22Rv1 (cell line): ENCODE measurements around the gene JAG2.

ENCODE experiments used
- H3K27ac ChIP-seq: fragments of 450-650 bp; 2 replicates; pipeline ENCODE4 v1.5.1; 2017
- CTCF ChIP-seq: fragments of 450-650 bp; IDR thresholded peaks from 2 replicates; pipeline ENCODE4 v1.5.1; 2017; ENCODE audit warnings: mild to moderate bottlenecking
- ZFX ChIP-seq: fragments of 450-650 bp; IDR thresholded peaks from 2 replicates; pipeline ENCODE4 v1.6.1; 2017; ENCODE audit warnings: antibody characterized with exemption, borderline replicate concordance

Gene JAG2

GRCh38 chr14:105203701-105204100 is 35.1 kb upstream of the JAG2 start:
- TF ChIP-seq CTCF: no peak
- no peak for TF ChIP-seq ZFX
- H3K27ac ChIP-seq: peak overlapping the region; percentile 48

- no peak overlapping the region for H3K27ac ChIP-seq
- TF ChIP-seq ZFX: no peak
- peak; percentile 96 for TF ChIP-seq CTCF
These were observed 34.5 kb upstream of the JAG2 start for GRCh38 chr14:105203057-105203531.

- TF ChIP-seq ZFX (no peak), CTCF (no peak)
- no peak overlapping the region for H3K27ac ChIP-seq
These were observed 33.4 kb upstream of the JAG2 start for GRCh38 chr14:105201925-105202513.

- TF ChIP-seq ZFX (no peak), CTCF (peak; percentile 24; the same call in 1 of the 2 replicates)
- H3K27ac ChIP-seq: no peak overlapping the region
These were observed 32.8 kb upstream of the JAG2 start for GRCh38 chr14:105201156-105201924.

GRCh38 chr14:105200641-105201040 is 32.1 kb upstream of the JAG2 start:
- TF ChIP-seq ZFX (no peak), CTCF (no peak)
- H3K27ac ChIP-seq: no peak overlapping the region

- no peak overlapping the region for H3K27ac ChIP-seq
- TF ChIP-seq ZFX (no peak), CTCF (peak; percentile 26)
These were observed 31.5 kb upstream of the JAG2 start for GRCh38 chr14:105200074-105200473.

GRCh38 chr14:105199093-105199492 is 30.5 kb upstream of the JAG2 start:
- TF ChIP-seq ZFX: no peak
- TF ChIP-seq CTCF: no peak
- no peak overlapping the region for H3K27ac ChIP-seq
